ENCODE measurements around the gene OSBPL10.

The OSBPL10 gene

GRCh38 chr3:31848163-31848818 is 132.8 kb downstream of the OSBPL10 start:
- TF ChIP-seq CTCF (IDR thresholded peaks at IDR 0.05) = no peak
- no peak overlapping the region for H3K27ac ChIP-seq
- no peak overlapping the region for H3K4me3 ChIP-seq
- no peak for DNase-seq (ENCODE audit: low spot score)

- no peak for DNase-seq (ENCODE audit: low spot score)
- Histone ChIP-seq H3K27ac (no peak overlapping the region), H3K4me3 (no peak overlapping the region)
- TF ChIP-seq CTCF (IDR thresholded peaks at IDR 0.05) = no peak
These were observed 133.3 kb downstream of the OSBPL10 start for GRCh38 chr3:31847760-31848159.

- DNase-seq (ENCODE audit: low spot score) = no peak
These were observed 139.5 kb downstream of the OSBPL10 start for GRCh38 chr3:31841515-31841914.

GRCh38 chr3:31840252-31840651 is 140.8 kb downstream of the OSBPL10 start:
- TF ChIP-seq CTCF (IDR thresholded peaks at IDR 0.05) = no peak
- DNase-seq (ENCODE audit: low spot score) = no peak
- H3K4me3 ChIP-seq = no peak overlapping the region
- no peak overlapping the region for H3K27ac ChIP-seq

More at GRCh38 chr3:31841515-31841914, 139.5 kb downstream of the OSBPL10 start:
- TF ChIP-seq CTCF (IDR thresholded peaks at IDR 0.05) = no peak
- no peak overlapping the region for H3K27ac ChIP-seq
- no peak overlapping the region for H3K4me3 ChIP-seq

- Histone ChIP-seq H3K27ac (no peak overlapping the region), H3K4me3 (no peak overlapping the region)
- TF ChIP-seq CTCF (IDR thresholded peaks at IDR 0.05) = no peak
- no peak for DNase-seq (ENCODE audit: low spot score)
These were observed 141.7 kb downstream of the OSBPL10 start for GRCh38 chr3:31839144-31839917.

GRCh38 chr3:31836131-31837075 is 144.7 kb downstream of the OSBPL10 start:
- no peak for TF ChIP-seq CTCF (IDR thresholded peaks at IDR 0.05)
- DNase-seq (ENCODE audit: low spot score) = no peak
- no peak overlapping the region for H3K4me3 ChIP-seq

More at GRCh38 chr3:31836131-31837075, 144.7 kb downstream of the OSBPL10 start:
- H3K27ac ChIP-seq = no peak overlapping the region
